GM19467 (cell line): ENCODE data around the gene GPR89B.
A peak's percentile ranks its signal among the peaks of the same experiment; 100 is the strongest.
"Not testable (repeated sequence)": the region's sequence is repeated elsewhere in the genome, so short reads cannot be mapped to it uniquely, and the experiment has no call there.

ENCODE experiments used
- ATAC-seq: cut with Tn5 transposase; IDR thresholded peaks from one replicate; pipeline ENCODE4 v1.9.1; 2021; ENCODE audit warnings: mild to moderate bottlenecking, moderate library complexity; ENCODE audit not compliant: unreplicated experiment

Gene GPR89B

GRCh38 chr1:148027004-148027403 lies 98.8 kb downstream of the GPR89B start:
- not testable (repeated sequence) for ATAC-seq

GRCh38 chr1:148032247-148032646 lies 104.0 kb downstream of the GPR89B start:
- ATAC-seq = not testable (repeated sequence)

- not testable (repeated sequence) for ATAC-seq
Measured at GRCh38 chr1:148032690-148033089, 104.5 kb downstream of the GPR89B start.

- ATAC-seq = not testable (repeated sequence)
Measured at GRCh38 chr1:148033147-148033546, 104.9 kb downstream of the GPR89B start.

- peak; percentile 24 for ATAC-seq
Measured at GRCh38 chr1:148037850-148038461, 109.7 kb downstream of the GPR89B start.

- ATAC-seq = peak; percentile 62
Measured at GRCh38 chr1:148038462-148039333, 110.5 kb downstream of the GPR89B start.
